Astrocyte of the cerebellum (primary cell): Measurements from ENCODE around the gene ACIN1.

ENCODE experiments used
- DNase-seq: peaks from one replicate; pipeline ENCODE4 v3.0.0-alpha.2; 2011; ENCODE audit warnings: low read depth
- H3K4me3 ChIP-seq: 2 replicates; pipeline ENCODE4 v1.5.1; 2011; ENCODE audit warnings: mild to moderate bottlenecking, low read depth, low read length, moderate library complexity
- in situ Hi-C: cut with HindIII; loops from 2 replicates; pipeline ENCODE4 v1.10.0; 2017; ENCODE audit warnings: low sequenced_read_pairs
- TF ChIP-seq, protein P1 (sequence below): IDR thresholded peaks from 2 replicates; pipeline ENCODE4 v1.5.1; 2012; ENCODE audit warnings: low read length, low read depth, moderate library complexity, mild to moderate bottlenecking; ENCODE audit errors: missing control alignments

Gene ACIN1

GRCh38 chr14:23101213-23101970 is 6.5 kb upstream of the ACIN1 start:
- no peak overlapping the region for H3K4me3 ChIP-seq
- TF ChIP-seq, protein P1, sequence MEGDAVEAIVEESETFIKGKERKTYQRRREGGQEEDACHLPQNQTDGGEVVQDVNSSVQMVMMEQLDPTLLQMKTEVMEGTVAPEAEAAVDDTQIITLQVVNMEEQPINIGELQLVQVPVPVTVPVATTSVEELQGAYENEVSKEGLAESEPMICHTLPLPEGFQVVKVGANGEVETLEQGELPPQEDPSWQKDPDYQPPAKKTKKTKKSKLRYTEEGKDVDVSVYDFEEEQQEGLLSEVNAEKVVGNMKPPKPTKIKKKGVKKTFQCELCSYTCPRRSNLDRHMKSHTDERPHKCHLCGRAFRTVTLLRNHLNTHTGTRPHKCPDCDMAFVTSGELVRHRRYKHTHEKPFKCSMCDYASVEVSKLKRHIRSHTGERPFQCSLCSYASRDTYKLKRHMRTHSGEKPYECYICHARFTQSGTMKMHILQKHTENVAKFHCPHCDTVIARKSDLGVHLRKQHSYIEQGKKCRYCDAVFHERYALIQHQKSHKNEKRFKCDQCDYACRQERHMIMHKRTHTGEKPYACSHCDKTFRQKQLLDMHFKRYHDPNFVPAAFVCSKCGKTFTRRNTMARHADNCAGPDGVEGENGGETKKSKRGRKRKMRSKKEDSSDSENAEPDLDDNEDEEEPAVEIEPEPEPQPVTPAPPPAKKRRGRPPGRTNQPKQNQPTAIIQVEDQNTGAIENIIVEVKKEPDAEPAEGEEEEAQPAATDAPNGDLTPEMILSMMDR, result no peak
- DNase-seq, result no peak
- in situ Hi-C loops, result no loop called here

DNA sequence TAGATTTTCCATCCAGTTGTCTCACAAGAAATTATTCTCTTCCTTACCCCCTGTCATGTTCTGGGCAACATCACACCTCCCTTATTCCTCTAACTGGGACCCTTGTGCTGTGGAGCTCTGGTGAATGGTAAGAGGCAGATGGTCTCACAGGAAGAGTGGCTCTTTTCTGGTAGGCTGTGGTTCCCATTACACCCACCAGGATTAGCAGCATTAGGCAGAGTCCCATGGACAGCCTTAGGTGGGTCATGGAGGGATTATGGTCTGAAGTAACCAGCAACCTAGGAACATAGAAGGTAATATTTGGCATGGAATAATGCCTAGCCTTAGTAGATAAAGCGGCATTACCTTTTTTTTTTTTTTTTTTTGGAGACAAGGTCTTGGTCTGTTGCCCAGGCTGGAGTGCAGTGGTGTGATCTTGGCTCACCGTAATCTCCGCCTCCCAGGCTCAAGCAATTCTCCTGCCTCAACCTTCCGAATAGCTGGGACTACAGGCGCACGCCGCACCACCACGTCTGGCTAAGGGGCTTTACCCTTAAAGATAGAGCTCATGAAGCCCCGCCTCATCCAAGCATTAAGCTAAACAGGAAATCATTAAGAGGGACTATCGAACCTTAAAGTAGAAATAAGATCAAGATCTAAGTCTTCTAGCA is 4.4 kb upstream of the ACIN1 start:
- TF ChIP-seq, protein P1, result no peak
- in situ Hi-C loops, result loop anchor here (10.0 kb wide), 1 partner anchor 95 kb away; no protein-coding TSS in a partner anchor
- no peak overlapping the region for H3K4me3 ChIP-seq
- no peak for DNase-seq

DNA sequence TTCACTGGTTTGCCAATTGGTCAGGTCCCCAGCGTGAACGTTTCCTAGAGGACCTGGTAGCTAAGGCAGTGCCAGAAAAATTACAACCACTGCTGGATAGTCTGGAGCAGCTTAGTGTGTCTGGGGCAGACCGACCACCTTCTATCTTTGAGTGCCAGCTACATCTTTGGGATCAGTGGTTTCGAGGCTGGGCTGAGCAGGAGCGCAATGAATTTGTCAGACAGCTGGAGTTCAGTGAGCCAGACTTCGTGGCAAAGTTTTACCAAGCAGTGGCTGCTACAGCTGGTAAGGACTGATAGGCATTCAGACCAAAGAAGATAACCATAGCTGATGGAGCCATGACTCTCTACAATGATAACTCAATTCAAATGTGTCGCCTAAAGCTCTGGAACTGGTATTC is 2.9 kb upstream of the ACIN1 start:
- H3K4me3 ChIP-seq, result no peak overlapping the region
- in situ Hi-C loops, result loop anchor here (10.0 kb wide), 1 partner anchor 93 kb away; no protein-coding TSS in a partner anchor
- no peak for DNase-seq
- TF ChIP-seq, protein P1, result no peak

GRCh38 chr14:23095196-23096108 is 516 bp upstream of the ACIN1 start, which contains the start of gene C14orf119:
TSS of gene C14orf119 (plus strand) at chr14:23095505. CDS start at chr14:23097659, 2,154 bp downstream.
- DNase-seq, result peak; percentile 99
- peak within 1 kb of the TSS; percentile 92 for H3K4me3 ChIP-seq
- TF ChIP-seq, protein P1, result no peak
- in situ Hi-C loops, result loop anchor here (10.0 kb wide), 1 partner anchor 91 kb away; no protein-coding TSS in a partner anchor

GRCh38 chr14:23093991-23094665 is 808 bp downstream of the ACIN1 start:
- H3K4me3 ChIP-seq, result peak overlapping the region; percentile 92
- TF ChIP-seq, protein P1, result peak; percentile 47
- in situ Hi-C loops, result loop anchor here (5.0 to 10.0 kb wide), 2 partner anchors 89 to 93 kb away; no protein-coding TSS in a partner anchor
- no peak for DNase-seq

- peak overlapping the region; percentile 92 for H3K4me3 ChIP-seq
- TF ChIP-seq, protein P1, result no peak
- no peak for DNase-seq
- in situ Hi-C loops, result loop anchor here (5.0 to 10.0 kb wide), 2 partner anchors 89 to 94 kb away; no protein-coding TSS in a partner anchor
Measured at GRCh38 chr14:23093526-23093925, 1.4 kb downstream of the ACIN1 start.
